ENCODE measurements around the gene PLA2G4F. TPM values are rescaled to one million over a fixed set of nuclear protein-coding genes. Genes with fewer than 3 reads are reported as not detected.

Gene PLA2G4F
- total RNA-seq, 1 experiment from 2014 or later, result 0.05 TPM

DNA sequence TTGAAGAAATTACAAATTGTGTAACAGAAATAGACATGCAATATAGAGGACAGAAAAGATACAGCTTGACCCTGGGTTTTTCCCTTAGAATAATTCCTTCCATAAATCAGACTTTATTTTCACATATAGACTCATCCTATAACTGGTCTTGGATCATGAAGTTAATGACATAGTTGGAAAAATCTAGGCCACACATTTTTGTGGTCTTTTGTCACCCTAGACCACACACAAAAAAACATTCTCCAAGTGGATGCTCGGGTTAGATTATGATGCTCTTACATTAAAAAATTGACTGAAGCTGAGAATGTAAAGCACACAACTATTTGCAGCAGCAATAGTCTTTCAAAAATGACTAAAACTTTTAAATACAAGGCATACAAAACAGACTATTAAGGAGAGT is 54.6 kb downstream of the PLA2G4F start (continued):
- TF ChIP-seq TCF7L2 (IDR thresholded peaks at IDR 0.05; ENCODE audit: borderline replicate concordance, extremely low read depth, insufficient read depth, insufficient read length) (no peak), SIN3A (IDR thresholded peaks at IDR 0.05; ENCODE audit: low read depth) (no peak)

DNA sequence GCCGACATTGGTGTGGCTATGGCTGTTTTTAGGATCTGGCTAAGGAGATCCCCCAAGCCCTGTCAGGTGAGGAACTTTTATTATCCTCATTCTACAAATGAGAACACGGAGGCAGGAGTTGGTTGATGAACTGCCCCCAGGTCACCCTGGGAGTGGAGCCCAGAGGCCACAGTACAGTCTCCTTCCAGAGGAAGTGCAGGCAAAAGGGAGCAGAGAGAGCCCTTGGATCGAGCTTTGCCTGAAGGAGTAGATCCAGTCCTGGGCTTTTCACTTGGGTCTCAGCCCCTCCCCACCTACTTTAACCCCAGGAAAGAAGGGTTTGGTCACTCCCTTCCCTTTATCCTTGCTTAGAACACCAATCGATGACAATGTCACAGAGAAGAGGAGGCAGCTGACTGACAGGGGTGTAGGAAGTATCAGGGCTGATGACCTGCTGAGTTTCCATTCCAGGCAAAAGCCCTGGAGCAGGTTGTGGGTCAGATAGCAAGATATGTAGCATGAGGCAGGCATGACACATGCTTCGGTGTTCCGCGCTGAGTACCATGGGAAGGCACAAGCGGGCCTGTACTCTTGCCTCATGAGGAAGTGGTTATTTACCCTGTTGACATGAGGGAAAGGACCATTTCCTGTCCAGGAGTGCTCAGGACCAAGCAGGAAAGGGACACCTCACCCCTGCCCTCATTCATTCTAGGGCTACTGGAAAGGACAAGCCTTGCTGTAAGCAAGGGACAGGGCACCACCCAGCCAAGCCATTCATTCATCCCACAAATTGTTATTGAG is 56.2 kb downstream of the PLA2G4F start:
- no peak overlapping the region for H2AFZ ChIP-seq (ENCODE audit: low read depth, low read length, poor library complexity, severe bottlenecking)
- no peak for DNase-seq (ENCODE audit: low read depth, low spot score)

More for the DNA sequence above, 56.2 kb downstream of the PLA2G4F start:
- Histone ChIP-seq H3K9me3 (ENCODE audit: control insufficient read depth in 1 of 2, insufficient read depth in 1 of 2, low read depth in 1 of 2, low read length in 2 of 2) (no peaks in the 10 kb centered on the region), H3K27me3 (ENCODE audit: insufficient read depth, low read length) (no peaks in the 10 kb centered on the region), H3K4me2 (ENCODE audit: low read length) (no peak overlapping the region), H4K20me1 (ENCODE audit: insufficient read depth) (no peaks in the 10 kb centered on the region), H3K9ac (ENCODE audit: low read length) (no peak overlapping the region), H3K9me2 (ENCODE audit: insufficient read depth) (no peaks in the 10 kb centered on the region), H3K36me3 (ENCODE audit: control insufficient read depth in 1 of 2, insufficient read depth in 2 of 2, low read length in 2 of 2) (no peaks in the 10 kb centered on the region), H3K79me2 (ENCODE audit: insufficient read depth, low read length) (no peaks in the 10 kb centered on the region), H3K4me1 (ENCODE audit: control insufficient read depth in 1 of 2, insufficient read depth in 2 of 2, low read length in 2 of 2) (no peaks in the 10 kb centered on the region; a peak in 1 of 4 replicates), H3K27ac (ENCODE audit: low read depth, low read length) (no peak overlapping the region), H3K4me3 (replicated peaks in 1 of 2; ENCODE audit: low read depth in 1 of 2, low read length in 2 of 2) (no peak overlapping the region)
- ChIA-PET RAD21 (ENCODE audit: low non-redundant PET in 1 of 2, low total read pairs in 2 of 2, uncharacterized antibody in 2 of 2, unreplicated experiment in 2 of 2) (no interaction called here), POLR2A (no interaction called here), CTCF (no interaction called here)
- no peak for ATAC-seq
- TF ChIP-seq EGR1 (IDR thresholded peaks at IDR 0.05; ENCODE audit: low read depth) (no peak), SRF (IDR thresholded peaks at IDR 0.05; ENCODE audit: low read depth) (no peak), SP1 (IDR thresholded peaks at IDR 0.05; ENCODE audit: low read depth) (no peak), ZNF274 (IDR thresholded peaks at IDR 0.05; ENCODE audit: low read depth, low read length) (no peak), YY1 (IDR thresholded peaks at IDR 0.05; ENCODE audit: extremely low read depth, insufficient replicate concordance, low read depth, low read length) (no peak), CBX3 (IDR thresholded peaks at IDR 0.05; ENCODE audit: low read depth) (no peak), RAD21 (IDR thresholded peaks at IDR 0.05; ENCODE audit: low read depth) (no peak), POLR2AphosphoS5 (IDR thresholded peaks at IDR 0.05; ENCODE audit: low read depth, low read length) (no peak)
- TF ChIP-seq, protein P1, sequence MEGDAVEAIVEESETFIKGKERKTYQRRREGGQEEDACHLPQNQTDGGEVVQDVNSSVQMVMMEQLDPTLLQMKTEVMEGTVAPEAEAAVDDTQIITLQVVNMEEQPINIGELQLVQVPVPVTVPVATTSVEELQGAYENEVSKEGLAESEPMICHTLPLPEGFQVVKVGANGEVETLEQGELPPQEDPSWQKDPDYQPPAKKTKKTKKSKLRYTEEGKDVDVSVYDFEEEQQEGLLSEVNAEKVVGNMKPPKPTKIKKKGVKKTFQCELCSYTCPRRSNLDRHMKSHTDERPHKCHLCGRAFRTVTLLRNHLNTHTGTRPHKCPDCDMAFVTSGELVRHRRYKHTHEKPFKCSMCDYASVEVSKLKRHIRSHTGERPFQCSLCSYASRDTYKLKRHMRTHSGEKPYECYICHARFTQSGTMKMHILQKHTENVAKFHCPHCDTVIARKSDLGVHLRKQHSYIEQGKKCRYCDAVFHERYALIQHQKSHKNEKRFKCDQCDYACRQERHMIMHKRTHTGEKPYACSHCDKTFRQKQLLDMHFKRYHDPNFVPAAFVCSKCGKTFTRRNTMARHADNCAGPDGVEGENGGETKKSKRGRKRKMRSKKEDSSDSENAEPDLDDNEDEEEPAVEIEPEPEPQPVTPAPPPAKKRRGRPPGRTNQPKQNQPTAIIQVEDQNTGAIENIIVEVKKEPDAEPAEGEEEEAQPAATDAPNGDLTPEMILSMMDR (IDR thresholded peaks at IDR 0.05 in 2 of 3, conservative IDR thresholded peaks at IDR 0.05 in 1 of 3; ENCODE audit: borderline replicate concordance in 1 of 3, insufficient read depth in 1 of 3, low read depth in 2 of 3, low read length in 2 of 3), result no peak
- TF ChIP-seq, protein P2, sequence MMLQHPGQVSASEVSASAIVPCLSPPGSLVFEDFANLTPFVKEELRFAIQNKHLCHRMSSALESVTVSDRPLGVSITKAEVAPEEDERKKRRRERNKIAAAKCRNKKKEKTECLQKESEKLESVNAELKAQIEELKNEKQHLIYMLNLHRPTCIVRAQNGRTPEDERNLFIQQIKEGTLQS (IDR thresholded peaks at IDR 0.05), result no peak
- no TSS peak for BruUV-seq (replicated peaks)
- intact Hi-C loops (cut with micrococcal nuclease), result no loop called here

Data from HCT116 (cell line).